Pancreas (tissue), 10 donors: ENCODE measurements around the gene ABCC1. TPM values are rescaled to one million over a fixed set of nuclear protein-coding genes. Genes with fewer than 3 reads are reported as not detected.

ENCODE experiments used
- ATAC-seq, 4 donors: fragments of 200-7000 bp; cut with Tn5 transposase; one replicate each; pipeline versions ENCODE4 v1.8.0 to v1.9.1; 2020; ENCODE audit warnings: mild to moderate bottlenecking in 4 of 4, moderate library complexity in 4 of 4
- DNase-seq, 6 donors: peaks; one replicate each; pipeline ENCODE4 v3.0.0-alpha.2; 2020
- FAIRE-seq: peaks from 2 replicates; lab custom pipeline; 2012; peaks lifted over from hg19 to GRCh38; lab: Jason Lieb, UNC
- H3K27ac ChIP-seq, 4 donors: fragments of 200-600 bp; sonication (generic); 1 replicate in 3 of 4; 2 replicates in 1 of 4; pipeline versions ENCODE4 v1.5.0 to v1.8.0; 2020
- H3K27me3 ChIP-seq, 4 donors: fragments of 200-600 bp; one replicate each; pipeline ENCODE4 v1.8.0; 2021
- H3K36me3 ChIP-seq, 3 donors: fragments of 200-600 bp; sonication (generic) in 1 of 3; one replicate each; pipeline versions ENCODE4 v1.5.0 to v1.8.0; 2020 to 2021
- H3K4me1 ChIP-seq, 3 donors: fragments of 200-600 bp; one replicate each; pipeline ENCODE4 v1.8.0; 2021
- H3K4me3 ChIP-seq, 4 donors: fragments of 200-600 bp; sonication (generic) in 2 of 4; one replicate each; pipeline versions ENCODE4 v1.5.0 to v1.8.0; 2020 to 2021
- H3K9me3 ChIP-seq, 4 donors: fragments of 200-600 bp; one replicate each; pipeline ENCODE4 v1.8.0; 2021
- CTCF ChIP-seq, 4 donors: fragments of 200-600 bp; sonication (generic) in 3 of 4; IDR thresholded peaks; one replicate each; pipeline versions ENCODE4 v1.5.0 to v1.8.0; 2021; ENCODE audit warnings: antibody characterized with exemption in 4 of 4
- WGBS, 2 donors: extraction: QIAGEN DNeasy Blood & Tissue Kit; methylation state at CpG; one replicate each; pipeline ENCODE4 v1.1.7; 2013; 5-methylcytosine and 5-hydroxymethylcytosine counted together
- intact Hi-C, 3 donors: fragments of 100-400 bp; cut with DNase I; formaldehyde crosslinking; loops; one replicate each; pipeline versions ENCODE4 v1.11.1 to v1.14.2; 2022
- polyA plus RNA-seq, 2 donors: library from polyadenylated mRNA; stranded (reverse); fragments of 200-250 nt; gene quantifications; one replicate each; pipeline ENCODE4 v1.2.3, GENCODE V29; 2013
- total RNA-seq, 6 donors: library from RNA; stranded (reverse); fragmentation: NEBNext Ultra II Directional in 4 of 6; extraction: Animal tissue kit (Norgen Biotek cat#: 25700) in 4 of 6; gene quantifications; one replicate each; pipeline versions ENCODE4 v1.2.1 to v1.2.4, GENCODE V29; 2021 to 2023
- donor health status: healthy with polysubstance abuse.
- donor health status: DM: no; HTN: no; CAD: no; lungs with moderate emphysema.
- donor health status: DM: no; HTN: no; CAD: no.
- donor health status: control.
- donor health status: control.
- donor health status: Bipolar disorder and iron deficiency.
- donor health status: DM: yes; HTN: yes; CAD: no.
- donor health status: DM: no; HTN: no; CAD: no.
- donor health status: DM: no; HTN: no; CAD: no.
- donor health status: DM: yes; HTN: yes; CAD: no.

ABCC1 gene
- total RNA-seq (10 to 100 TPM in 4 of 6 donors, 1 to 10 TPM in 2; 8.5 to 16.8 (median 11.5) TPM), polyA plus RNA-seq (10 to 100 TPM; 11.6 to 12.5 TPM)

DNA sequence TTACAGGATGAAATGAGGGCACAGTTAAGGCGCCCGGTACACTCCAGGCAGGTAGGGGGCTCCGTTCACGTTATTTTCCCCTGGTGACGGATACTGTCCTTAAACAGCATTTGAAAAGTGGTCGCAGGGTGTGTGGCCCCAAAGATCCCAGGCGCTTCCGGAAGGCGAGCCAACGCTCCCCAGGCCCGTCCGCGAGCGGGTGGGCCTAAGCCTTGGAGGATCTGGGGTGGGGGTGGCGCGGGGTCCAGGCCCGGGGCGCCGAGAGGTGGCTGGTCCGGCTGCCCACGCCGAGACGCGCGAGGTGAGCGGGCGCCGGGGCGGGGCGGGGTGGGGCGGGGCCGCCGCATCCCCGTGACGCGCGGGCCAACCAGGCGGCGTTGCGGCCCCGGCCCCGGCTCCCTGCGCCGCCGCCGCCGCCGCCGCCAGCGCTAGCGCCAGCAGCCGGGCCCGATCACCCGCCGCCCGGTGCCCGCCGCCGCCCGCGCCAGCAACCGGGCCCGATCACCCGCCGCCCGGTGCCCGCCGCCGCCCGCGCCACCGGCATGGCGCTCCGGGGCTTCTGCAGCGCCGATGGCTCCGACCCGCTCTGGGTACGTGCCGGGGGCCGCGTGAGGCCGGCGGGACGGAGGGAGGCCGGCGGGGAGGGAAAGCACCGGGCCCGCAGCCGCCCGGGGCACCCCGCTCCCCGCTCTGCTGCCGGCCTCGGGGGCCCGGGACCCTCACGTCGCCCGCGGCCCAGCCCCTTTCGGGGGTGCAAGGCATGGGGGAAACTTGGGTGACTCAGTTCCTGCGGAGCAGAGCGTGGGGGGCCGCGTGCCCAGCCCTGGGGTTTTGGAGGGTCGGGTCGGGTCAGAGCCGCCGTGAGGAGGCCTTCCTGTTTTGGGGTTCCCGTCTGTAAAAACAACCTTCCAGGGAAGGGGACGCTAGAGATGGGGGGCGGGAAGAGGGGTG lies at the start of gene ABCC1:
TSS of gene ABCC1 (plus strand) at position 407 of the 951 bp plus-strand sequence. CDS start at position 543, 136 bp downstream.
- intact Hi-C loops, result no loop called here
- Histone ChIP-seq H3K27ac (peak within 1 kb of the TSS in 3 of 4 donors; percentile 46 to 60 (median 55)), H3K4me3 (peak within 1 kb of the TSS; percentile 75 to 86 (median 82)), H3K4me1 (peaks cover 0 to 20% (median 0%) of the 10 kb centered on the region in 3 donors), H3K36me3 (no peaks in the 10 kb centered on the region), H3K27me3 (no peaks in the 10 kb centered on the region), H3K9me3 (no peaks in the 10 kb centered on the region)
- ATAC-seq (peak; percentile 84 to 90 (median 85)), DNase-seq (peak; percentile 21 to 81 (median 48)), FAIRE-seq (no peak)
- TF ChIP-seq CTCF (IDR thresholded peaks at IDR 0.05), result no peak
- WGBS, 2 donors, result 1% methylated on average over 56 to 111 of the region's 112 CpGs

DNA sequence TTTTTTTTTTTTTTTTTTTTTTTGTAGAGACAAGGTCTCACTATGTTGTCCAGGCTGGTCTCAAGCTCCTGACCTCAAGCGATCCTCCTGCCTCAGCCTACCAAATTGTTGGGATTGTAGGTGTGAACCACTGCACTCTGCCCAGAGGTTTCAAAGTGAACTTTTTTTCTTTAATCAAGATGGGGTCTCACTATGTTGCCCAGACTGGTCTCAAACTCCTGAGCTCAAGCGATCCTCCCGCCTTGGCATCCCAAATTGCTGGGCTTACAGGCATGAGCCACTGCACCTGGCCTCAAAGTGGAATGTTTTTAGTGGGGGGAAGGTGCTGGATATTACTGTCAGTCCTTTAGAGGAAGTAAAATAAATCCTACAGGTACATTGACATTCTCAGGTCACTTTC lies 49.1 kb upstream of the ABCC1 start:
- H3K4me3 ChIP-seq, result no peak overlapping the region
- ATAC-seq (no peak), FAIRE-seq (no peak), DNase-seq (no peak)
- H3K4me1 ChIP-seq, result peaks cover 0 to 3% (median 0%) of the 10 kb centered on the region in 3 donors
- H3K9me3 ChIP-seq, result no peaks in the 10 kb centered on the region
- no peaks in the 10 kb centered on the region for H3K36me3 ChIP-seq
- 92 to 96% methylated on average over 3 of the region's 3 CpGs for WGBS, 2 donors
- H3K27ac ChIP-seq, result no peak overlapping the region
- TF ChIP-seq CTCF (IDR thresholded peaks at IDR 0.05), result no peak
- H3K27me3 ChIP-seq, result no peaks in the 10 kb centered on the region
- intact Hi-C loops, result no loop called here

GRCh38 chr16:15900901-15901500 lies 48.4 kb upstream of the ABCC1 start:
- no peak for DNase-seq
- H3K4me3 ChIP-seq, result no peak overlapping the region
- no peaks in the 10 kb centered on the region for H3K27me3 ChIP-seq
- no peak for TF ChIP-seq CTCF (IDR thresholded peaks at IDR 0.05)
- intact Hi-C loops, result no loop called here
- H3K27ac ChIP-seq, result no peak overlapping the region
- H3K36me3 ChIP-seq, result no peaks in the 10 kb centered on the region
- peaks cover 0 to 3% (median 0%) of the 10 kb centered on the region in 3 donors for H3K4me1 ChIP-seq
- 66 to 71% methylated on average over 6 of the region's 6 CpGs for WGBS, 2 donors
- H3K9me3 ChIP-seq, result no peaks in the 10 kb centered on the region
- FAIRE-seq, result no peak
- ATAC-seq, result no peak

- no peaks in the 10 kb centered on the region for H3K9me3 ChIP-seq
- FAIRE-seq (no peak), DNase-seq (no peak), ATAC-seq (no peak)
- no peak for TF ChIP-seq CTCF (IDR thresholded peaks at IDR 0.05)
- H3K4me1 ChIP-seq, result peaks cover 0 to 3% (median 0%) of the 10 kb centered on the region in 3 donors
- H3K4me3 ChIP-seq, result no peak overlapping the region
- 94 to 95% methylated on average over 5 of the region's 5 CpGs for WGBS, 2 donors
- no peaks in the 10 kb centered on the region for H3K36me3 ChIP-seq
- H3K27me3 ChIP-seq, result no peaks in the 10 kb centered on the region
- intact Hi-C loops, result no loop called here
- no peak overlapping the region for H3K27ac ChIP-seq
Measured at GRCh38 chr16:15903960-15904359, 45.5 kb upstream of the ABCC1 start.
